Uterus (tissue), 2 donors: Measurements from ENCODE around the gene RAB3IP.

Experiments used
- CTCF ChIP-seq, 4 experiments: fragments of 200-600 bp in 2 of 4; fragments of 450-650 bp in 2 of 4; sonication (generic) in 2 of 4; IDR thresholded peaks; one replicate each; pipeline ENCODE4 v1.5.1; 2016 to 2019; ENCODE audit warnings: antibody characterized with exemption in 4 of 4, mild to moderate bottlenecking in 2 of 4, moderate library complexity in 1 of 4
- POLR2A ChIP-seq, 2 donors: fragments of 450-650 bp; IDR thresholded peaks; one replicate each; pipeline ENCODE4 v1.6.1; 2016; ENCODE audit warnings: antibody characterized with exemption in 2 of 2, mild to moderate bottlenecking in 1 of 2, moderate library complexity in 1 of 2

GRCh38 chr12:69719336-69720316 is 19.0 kb upstream of the RAB3IP start:
- TF ChIP-seq POLR2A (IDR thresholded peaks at IDR 0.05) (no peak), CTCF (IDR thresholded peaks at IDR 0.05) (no peak)
